SK-N-SH (cell line): ENCODE results near the gene UNK. TPM values are rescaled to one million over a fixed set of nuclear protein-coding genes. Genes with fewer than 3 reads are reported as not detected.

Experiments used
- CTCF ChIA-PET: fragments of 300-600, 350-600 bp; formaldehyde crosslinking; extraction: SDS; loops from one replicate; lab custom pipeline; 2021; lab: Yijun Ruan, JAX
- POLR2A ChIA-PET: fragments of 350-600 bp; sonication (Branson Sonifier 250); formaldehyde crosslinking; extraction: SDS; loops from one replicate; lab custom pipeline; 2020; ENCODE audit warnings: antibody characterized with exemption, inconsistent platforms; lab: Yijun Ruan, JAX
- DNase-seq: peaks from one replicate; pipeline ENCODE4 v3.0.0; 2012
- H2AFZ ChIP-seq: fragments of 200-600 bp; sonication (generic); 2 replicates; pipeline ENCODE4 v1.8.1; 2016; ENCODE audit warnings: antibody characterized with exemption, mild to moderate bottlenecking, low read depth
- H3F3A ChIP-seq: fragments of 200-600 bp; sonication (generic); replicated peaks from 2 replicates; pipeline ENCODE3; 2016; ENCODE audit warnings: antibody characterized with exemption, mild to moderate bottlenecking; ENCODE audit not compliant: insufficient read depth
- H3K27ac ChIP-seq, 2 experiments: fragments of 200-500 bp in 1 of 2; fragments of 200-600 bp in 1 of 2; sonication (Bioruptor generic) in 1 of 2; sonication (generic), shearing (Covaris generic) in 1 of 2; 2 replicates each; pipeline versions ENCODE4 v1.5.1 to v1.6.1; 2014 to 2016; ENCODE audit warnings: low read depth in 2 of 2, inconsistent platforms in 1 of 2, low read length in 1 of 2, mild to moderate bottlenecking in 1 of 2, mixed read lengths in 1 of 2
- H3K27me3 ChIP-seq: fragments of 200-600 bp; sonication (generic), shearing (Covaris generic); 2 replicates; pipeline ENCODE4 v1.6.1; 2016; ENCODE audit warnings: mixed run types; ENCODE audit not compliant: insufficient read depth
- H3K36me3 ChIP-seq, 2 experiments: fragments of 200-500 bp in 1 of 2; fragments of 200-600 bp in 1 of 2; sonication (Bioruptor generic) in 1 of 2; sonication (generic) in 1 of 2; replicated peaks in 1 of 2; 2 replicates each; pipeline versions ENCODE3 to v1.5.1; 2014 to 2016; ENCODE audit warnings: low read length in 1 of 2, mild to moderate bottlenecking in 1 of 2; ENCODE audit not compliant: insufficient read depth in 2 of 2, control insufficient read depth in 1 of 2
- H3K4me1 ChIP-seq, 2 experiments: fragments of 200-500 bp in 1 of 2; fragments of 200-600 bp in 1 of 2; sonication (Bioruptor generic) in 1 of 2; sonication (generic), shearing (Covaris generic) in 1 of 2; 2 replicates each; pipeline versions ENCODE4 v1.5.1 to v1.6.1; 2014 to 2016; ENCODE audit warnings: low read depth in 1 of 2, low read length in 1 of 2, mixed run types in 1 of 2; ENCODE audit not compliant: insufficient read depth in 2 of 2, control insufficient read depth in 1 of 2
- H3K4me2 ChIP-seq: fragments of 200-600 bp; sonication (generic), shearing (Covaris generic); 2 replicates; pipeline ENCODE4 v1.6.1; 2017; ENCODE audit warnings: mixed run types
- H3K4me3 ChIP-seq, 2 experiments: fragments of 200-500 bp in 1 of 2; fragments of 200-600 bp in 1 of 2; sonication (Bioruptor generic) in 1 of 2; sonication (generic), shearing (Covaris generic) in 1 of 2; 2 replicates each; pipeline versions ENCODE4 v1.5.1 to v1.8.1; 2014 to 2016; ENCODE audit warnings: low read depth in 2 of 2, inconsistent platforms in 1 of 2, low read length in 1 of 2, mild to moderate bottlenecking in 1 of 2, mixed read lengths in 1 of 2, moderate library complexity in 1 of 2
- H3K79me2 ChIP-seq: fragments of 200-600 bp; sonication (generic); 2 replicates; pipeline ENCODE4 v1.8.1; 2017; ENCODE audit warnings: mild to moderate bottlenecking; ENCODE audit not compliant: insufficient read depth
- H3K9ac ChIP-seq: fragments of 200-600 bp; sonication (generic); 2 replicates; pipeline ENCODE4 v1.6.1; 2017; ENCODE audit warnings: mixed run types
- H3K9me2 ChIP-seq: fragments of 200-600 bp; sonication (generic); 2 replicates; pipeline ENCODE4 v1.6.1; 2017; ENCODE audit warnings: mixed run types
- H3K9me3 ChIP-seq: fragments of 200-600 bp; sonication (generic); 2 replicates; pipeline ENCODE4 v1.6.1; 2017; ENCODE audit warnings: mixed run types, mild to moderate bottlenecking, moderate library complexity
- H4K20me1 ChIP-seq: fragments of 200-600 bp; sonication (generic); 2 replicates; pipeline ENCODE4 v1.6.1; 2017; ENCODE audit warnings: mild to moderate bottlenecking, mixed run types; ENCODE audit not compliant: insufficient read depth
- CTCF ChIP-seq: fragments of 200-600 bp; sonication (generic); IDR thresholded peaks from 2 replicates; pipeline ENCODE4 v1.6.1; 2017; ENCODE audit warnings: antibody characterized with exemption, mild to moderate bottlenecking, moderate library complexity
- ELF1 ChIP-seq: IDR thresholded peaks from 2 replicates; pipeline ENCODE4 v1.4.0; 2012
- JUND ChIP-seq: IDR thresholded peaks from 2 replicates; pipeline ENCODE4 v1.4.0; 2012
- NFIC ChIP-seq: IDR thresholded peaks from 2 replicates; pipeline ENCODE4 v1.4.0; 2012; ENCODE audit warnings: borderline replicate concordance
- PBX3 ChIP-seq: IDR thresholded peaks from 2 replicates; pipeline ENCODE4; 2012
- POLR2AphosphoS5 ChIP-seq: IDR thresholded peaks from 2 replicates; pipeline ENCODE4 v1.6.1; 2012; ENCODE audit warnings: low read depth, low read length
- REST ChIP-seq: IDR thresholded peaks from 2 replicates; pipeline ENCODE4 v1.6.1; 2012; ENCODE audit warnings: mild to moderate bottlenecking, low read depth, low read length, moderate library complexity
- TAF1 ChIP-seq: IDR thresholded peaks from 2 replicates; pipeline ENCODE4 v1.6.1; 2012; ENCODE audit warnings: low read depth, mild to moderate bottlenecking, low read length, moderate library complexity, borderline replicate concordance
- USF1 ChIP-seq: IDR thresholded peaks from 2 replicates; pipeline ENCODE4 v1.4.0; 2012; ENCODE audit warnings: low read depth, borderline replicate concordance
- USF2 ChIP-seq: fragments of 150-350 bp; IDR thresholded peaks from 2 replicates; pipeline ENCODE4 v1.6.1; 2017; ENCODE audit warnings: antibody characterized with exemption, low read length, low read depth, borderline replicate concordance
- ZBTB33 ChIP-seq: IDR thresholded peaks from 2 replicates; pipeline ENCODE4 v1.4.0; 2012; ENCODE audit warnings: low read depth, borderline replicate concordance
- WGBS: methylation state at CpG from one replicate; pipeline ENCODE4 v1.1.6; 2017; ENCODE audit warnings: low lambda C conversion rate; 5-methylcytosine and 5-hydroxymethylcytosine counted together
- polyA plus RNA-seq, 3 experiments: library from polyadenylated mRNA; depleted of rRNA; stranded (reverse); fragments of >200 nt; gene quantifications; 2 replicates each; pipeline ENCODE4 v1.2.3, GENCODE V29; 2012

Gene UNK
- polyA plus RNA-seq, 1 of the 3 experiments (the other 2 are of a cell fraction) = 24.8 TPM

- no peak overlapping the region for H3K9ac ChIP-seq
- H3K79me2 ChIP-seq = no peaks in the 10 kb centered on the region
- no peak for DNase-seq
- no peaks in the 10 kb centered on the region for H3K9me2 ChIP-seq
- peaks cover 7% of the 10 kb centered on the region for H3F3A ChIP-seq
- TF ChIP-seq NFIC (no peak), PBX3 (no peak), USF1 (no peak), REST (no peak)
- WGBS = 92% methylated on average over 7 of the region's 7 CpGs
- no peak overlapping the region for H3K4me3 ChIP-seq
- H3K4me2 ChIP-seq = no peak overlapping the region
- no peaks in the 10 kb centered on the region for H3K27me3 ChIP-seq
- H3K27ac ChIP-seq = no peak overlapping the region
- no peaks in the 10 kb centered on the region for H4K20me1 ChIP-seq
- peaks cover 0 to 5% of the 10 kb centered on the region in 2 experiments for H3K36me3 ChIP-seq
- no peaks in the 10 kb centered on the region for H3K9me3 ChIP-seq
- CTCF ChIA-PET = interaction anchor here (0.6 to 16.5 kb wide), 19 partner anchors 9 to 176 kb away, joined by 3 to 326 read pairs (median 14); partner anchors contain the start of genes GALK1, TRIM47, UNC13D and UNK
- H3K4me1 ChIP-seq = peaks cover 5 to 27% of the 10 kb centered on the region in 2 experiments; a peak in 2 of 4 replicates
- H2AFZ ChIP-seq = no peak overlapping the region
- POLR2A ChIA-PET = interaction anchor here (0.6 to 1.9 kb wide), 8 partner anchors 14 to 76 kb away, joined by 3 to 14 read pairs (median 3); partner anchors contain the start of genes GALK1, UNC13D and UNK
Observed at GRCh38 chr17:75829747-75830146, 45.1 kb downstream of the UNK start.

GRCh38 chr17:75830164-75831031 lies 45.8 kb downstream of the UNK start:
- ChIA-PET POLR2A (interaction anchor here (0.6 to 1.9 kb wide), 8 partner anchors 14 to 77 kb away, joined by 3 to 14 read pairs (median 3); partner anchors contain the start of genes GALK1, UNC13D and UNK), CTCF (interaction anchor here (0.6 to 16.5 kb wide), 21 partner anchors 9 to 176 kb away, joined by 3 to 326 read pairs (median 11); partner anchors contain the start of genes GALK1, TRIM47, UNC13D and UNK)
- Histone ChIP-seq H3K27ac (no peak overlapping the region), H3F3A (peaks cover 7% of the 10 kb centered on the region), H2AFZ (no peak overlapping the region), H3K79me2 (no peaks in the 10 kb centered on the region), H4K20me1 (no peaks in the 10 kb centered on the region), H3K9me3 (no peaks in the 10 kb centered on the region), H3K9me2 (no peaks in the 10 kb centered on the region), H3K4me1 (peaks cover 5 to 27% of the 10 kb centered on the region in 2 experiments; a peak in 2 of 4 replicates), H3K27me3 (no peaks in the 10 kb centered on the region), H3K36me3 (peaks cover 0 to 4% of the 10 kb centered on the region in 2 experiments), H3K4me3 (no peak overlapping the region), H3K9ac (no peak overlapping the region), H3K4me2 (no peak overlapping the region)
- WGBS = 85% methylated on average over 26 of the region's 27 CpGs
- DNase-seq = peak; percentile 88
- no peak for TF ChIP-seq JUND
- no peak for TF ChIP-seq ZBTB33
- no peak for TF ChIP-seq POLR2AphosphoS5
- TF ChIP-seq CTCF = peak; percentile 74
- no peak for TF ChIP-seq ELF1
- no peak for TF ChIP-seq USF2
- no peak for TF ChIP-seq PBX3
- no peak for TF ChIP-seq TAF1
- TF ChIP-seq NFIC = no peak
